GM19035 (cell line): Measurements from ENCODE around the gene RENBP.

ENCODE experiments used
- ATAC-seq: cut with Tn5 transposase; IDR thresholded peaks from one replicate; pipeline ENCODE4 v1.9.1; 2021; ENCODE audit not compliant: unreplicated experiment

Gene RENBP

DNA sequence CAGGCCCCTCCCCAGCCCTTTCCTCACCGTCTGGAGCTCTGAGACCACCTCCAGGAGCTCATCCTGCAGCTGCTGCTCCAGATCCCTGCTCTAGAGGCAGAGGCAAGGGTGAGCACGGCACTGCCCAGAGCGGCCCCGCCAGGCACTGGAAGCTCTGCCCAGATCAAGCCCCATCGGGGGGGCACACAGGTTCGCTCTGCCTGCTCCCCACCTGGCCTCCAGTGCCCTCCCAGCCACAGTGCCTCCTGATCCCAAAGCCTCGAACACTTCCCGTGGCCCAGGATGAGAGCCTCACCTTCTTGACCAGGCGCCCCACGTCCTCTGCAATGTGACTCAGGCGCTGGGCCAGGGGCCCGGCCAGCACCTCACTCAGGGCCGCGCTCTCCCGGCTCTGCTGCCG is 23.4 kb downstream of the RENBP start:
- ATAC-seq = no peak

DNA sequence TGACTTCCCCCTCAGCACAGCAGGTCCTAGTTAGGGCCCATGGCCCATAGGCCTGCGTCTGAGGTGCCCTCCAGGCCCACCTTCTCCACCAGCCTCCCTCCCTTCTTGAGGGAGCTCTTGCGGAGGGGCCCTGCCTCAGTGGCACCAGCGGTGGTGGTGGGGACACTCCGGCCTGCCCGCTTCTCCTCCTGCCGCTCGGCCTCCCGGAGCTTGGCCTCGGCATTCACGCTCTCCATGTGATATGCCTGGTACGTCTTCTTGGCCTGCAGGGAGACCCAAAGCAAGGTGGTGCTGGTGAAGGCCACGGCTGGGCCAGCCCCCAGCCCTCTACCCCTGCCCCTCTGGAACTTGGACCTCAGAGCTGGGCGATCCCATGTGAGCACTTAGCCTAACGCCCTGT is 23.9 kb downstream of the RENBP start:
- no peak for ATAC-seq

DNA sequence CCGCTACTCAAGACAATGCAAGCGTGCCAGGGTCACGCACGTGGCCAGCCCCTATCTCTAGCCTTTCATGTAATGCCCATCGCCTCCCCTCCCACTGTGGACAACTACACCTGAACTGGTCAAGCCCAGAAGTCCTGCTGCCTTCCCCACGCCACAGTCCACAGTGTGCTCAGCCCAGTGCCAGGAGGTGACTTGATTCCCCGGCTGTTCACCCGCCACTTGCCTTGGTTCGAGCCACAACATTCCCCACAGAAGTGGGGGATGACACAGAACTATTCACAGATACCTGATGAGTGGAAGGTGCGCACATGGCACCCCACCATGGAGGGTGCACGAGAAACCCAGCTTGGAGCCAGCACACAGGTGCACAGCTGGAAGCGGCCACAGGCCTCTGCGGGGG is 25.2 kb downstream of the RENBP start:
- ATAC-seq = no peak

DNA sequence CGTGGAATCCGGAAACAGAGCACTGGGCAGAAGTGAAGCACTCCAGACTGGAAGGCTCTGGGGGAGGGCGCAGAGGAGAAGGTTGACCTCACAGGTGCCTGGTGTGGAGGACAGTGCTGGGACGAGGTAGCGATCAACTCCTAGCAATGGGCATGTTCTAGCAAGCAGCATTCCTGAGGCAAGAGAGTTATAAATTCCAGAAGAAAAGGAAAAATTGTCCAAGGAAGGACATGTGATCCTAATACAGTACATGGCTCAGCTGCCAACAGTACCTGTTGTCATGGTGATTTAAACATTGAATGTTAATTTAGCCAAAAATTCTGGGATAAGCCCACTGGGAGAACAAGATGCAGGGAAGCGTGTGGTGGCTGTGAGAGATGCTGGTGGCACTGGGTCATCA is 26.6 kb downstream of the RENBP start:
- no peak for ATAC-seq

DNA sequence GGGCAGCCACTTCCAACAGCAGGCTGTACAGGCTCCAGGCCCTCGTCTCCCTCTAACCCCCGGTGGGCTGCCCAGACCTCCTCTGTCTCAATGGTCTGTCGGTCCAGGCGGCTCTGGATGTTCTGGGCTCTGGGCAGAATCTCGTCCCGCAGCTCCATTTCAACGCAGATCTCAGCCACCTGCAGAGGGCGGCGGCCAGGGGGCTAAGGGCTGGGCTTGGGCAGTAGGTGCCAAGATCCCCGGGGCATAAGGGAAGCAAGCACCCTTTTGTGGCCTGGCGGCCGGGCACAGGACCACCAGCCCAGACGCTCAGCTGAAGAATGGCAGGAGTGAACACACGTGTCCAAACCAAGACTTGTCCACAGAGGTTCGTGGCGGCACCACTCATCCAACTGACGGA is 30.7 kb downstream of the RENBP start:
- no peak for ATAC-seq

DNA sequence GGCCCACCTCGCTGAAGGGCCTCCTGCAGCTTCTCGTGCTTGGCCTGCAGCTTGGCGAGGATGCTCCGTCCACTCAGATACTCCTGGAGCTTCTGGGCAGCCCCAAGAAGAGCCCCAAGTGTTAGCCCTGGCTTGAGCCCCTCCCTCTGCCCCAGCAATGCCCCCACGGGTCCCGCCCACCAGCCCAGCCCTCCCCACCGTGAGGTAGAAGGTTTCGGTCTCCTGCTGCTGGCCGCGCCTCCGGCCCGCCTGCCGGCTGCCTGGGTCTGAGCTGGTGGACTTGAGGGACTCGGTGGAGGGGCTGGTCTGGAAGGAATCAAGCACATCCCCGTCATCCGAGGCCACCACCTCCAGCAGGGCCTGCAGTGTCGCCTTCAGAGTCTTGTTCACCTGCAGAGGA is 31.2 kb downstream of the RENBP start:
- no peak for ATAC-seq

DNA sequence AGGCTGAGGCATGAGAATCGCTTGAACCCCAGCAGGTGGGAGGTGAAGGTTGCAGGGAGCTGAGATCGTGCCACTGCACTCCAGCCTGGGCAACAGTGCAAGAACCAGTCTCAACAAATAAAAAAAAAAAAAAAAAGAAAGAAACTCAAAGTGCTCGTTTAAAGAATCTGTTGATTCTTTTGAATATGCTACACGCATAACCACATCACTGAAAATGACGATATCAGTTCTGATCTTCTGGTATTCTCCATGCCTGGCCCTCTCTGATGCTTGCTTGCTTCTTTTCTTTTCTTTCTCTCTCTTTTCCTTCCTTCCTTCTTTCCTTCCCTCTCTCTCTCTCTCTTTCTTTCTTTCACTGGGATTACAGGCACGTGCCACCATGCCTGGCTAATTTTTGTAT is 32.6 kb downstream of the RENBP start:
- no peak for ATAC-seq

DNA sequence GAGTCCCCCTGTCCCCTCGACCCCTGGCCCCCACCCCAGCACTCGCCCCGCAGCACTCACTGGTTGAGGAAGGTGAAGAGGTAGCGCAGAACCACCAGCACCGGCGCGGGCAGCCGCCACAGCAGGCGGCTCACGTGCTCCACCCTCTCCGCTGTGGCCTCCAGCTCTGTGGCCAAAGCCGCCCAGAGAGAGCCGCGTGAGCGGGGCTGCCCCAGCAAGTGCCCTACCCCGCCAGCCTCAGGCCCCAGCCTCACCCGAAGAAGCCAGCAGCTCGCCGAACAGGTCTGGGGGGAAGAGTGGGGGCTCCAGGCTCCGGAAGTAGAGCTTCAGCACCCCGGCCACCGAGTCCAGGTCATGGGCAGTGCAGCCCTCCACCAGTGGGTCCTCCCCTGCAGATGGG is 34.0 kb downstream of the RENBP start:
- no peak for ATAC-seq

DNA sequence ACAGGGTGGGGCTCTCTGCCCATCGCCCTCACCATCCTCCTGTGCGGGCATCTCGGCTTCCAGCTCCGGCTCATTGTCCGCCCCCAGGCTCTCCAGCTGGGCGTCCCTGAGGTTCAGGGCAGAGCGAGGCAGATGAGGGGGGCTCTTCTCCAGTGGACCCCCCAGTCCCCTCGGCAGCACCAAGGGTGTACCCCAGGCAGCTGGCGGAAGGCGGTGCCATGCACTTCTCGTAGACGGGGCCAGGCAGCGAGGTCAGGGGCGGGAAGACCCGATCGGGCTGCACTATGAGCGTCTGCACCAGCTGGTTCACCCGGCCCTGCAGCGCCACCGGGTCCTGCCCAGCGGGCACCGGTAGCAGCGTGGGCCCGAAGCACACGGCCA is 34.5 kb downstream of the RENBP start:
- ATAC-seq = no peak

DNA sequence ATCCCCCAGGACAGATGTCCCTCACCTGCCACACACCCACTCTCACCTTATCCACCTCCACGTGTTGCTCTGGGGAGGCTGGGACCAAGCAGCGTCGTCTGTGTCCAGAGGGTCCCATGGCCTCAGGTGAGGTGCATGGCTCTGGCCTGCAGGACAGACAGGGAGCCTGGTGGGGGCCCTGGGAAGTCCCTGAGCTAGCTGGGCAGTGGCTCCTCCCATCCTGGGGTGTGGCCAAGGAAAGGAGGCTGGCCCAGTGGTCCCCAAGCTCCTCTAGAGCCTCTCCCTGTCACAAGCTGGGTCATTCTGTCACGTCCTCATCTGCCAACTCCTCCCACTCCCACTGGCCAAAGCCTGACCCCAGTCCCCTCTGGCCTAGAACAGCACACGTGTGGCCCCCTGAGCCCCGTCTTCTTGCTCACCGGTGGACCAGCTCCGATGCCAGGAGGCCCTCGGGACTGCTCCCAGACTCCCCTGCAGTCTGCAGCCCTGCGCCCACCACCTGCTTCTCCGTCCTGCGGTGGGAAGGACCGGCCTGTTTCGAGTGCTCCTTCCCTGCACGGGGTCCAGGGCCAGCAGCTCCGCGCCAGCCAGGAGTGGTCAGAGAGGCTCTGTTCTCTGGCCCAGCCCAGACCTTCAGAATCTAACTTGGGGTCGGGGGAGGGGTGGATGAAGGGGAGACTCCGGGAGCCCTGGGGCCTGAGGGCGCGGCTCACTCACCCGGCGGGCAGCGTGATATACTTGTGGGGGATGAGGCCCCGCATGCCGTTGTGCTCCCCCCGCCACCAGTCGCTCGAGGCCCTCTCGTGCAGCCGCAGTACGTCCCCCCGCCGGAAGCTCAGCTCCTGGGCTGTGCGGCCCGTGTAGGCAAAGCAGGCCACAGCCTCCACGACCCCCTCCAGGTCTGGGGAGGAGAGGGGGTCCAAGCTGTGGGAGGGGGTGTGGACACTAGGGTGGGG is 35.1 kb downstream of the RENBP start:
- no peak for ATAC-seq

DNA sequence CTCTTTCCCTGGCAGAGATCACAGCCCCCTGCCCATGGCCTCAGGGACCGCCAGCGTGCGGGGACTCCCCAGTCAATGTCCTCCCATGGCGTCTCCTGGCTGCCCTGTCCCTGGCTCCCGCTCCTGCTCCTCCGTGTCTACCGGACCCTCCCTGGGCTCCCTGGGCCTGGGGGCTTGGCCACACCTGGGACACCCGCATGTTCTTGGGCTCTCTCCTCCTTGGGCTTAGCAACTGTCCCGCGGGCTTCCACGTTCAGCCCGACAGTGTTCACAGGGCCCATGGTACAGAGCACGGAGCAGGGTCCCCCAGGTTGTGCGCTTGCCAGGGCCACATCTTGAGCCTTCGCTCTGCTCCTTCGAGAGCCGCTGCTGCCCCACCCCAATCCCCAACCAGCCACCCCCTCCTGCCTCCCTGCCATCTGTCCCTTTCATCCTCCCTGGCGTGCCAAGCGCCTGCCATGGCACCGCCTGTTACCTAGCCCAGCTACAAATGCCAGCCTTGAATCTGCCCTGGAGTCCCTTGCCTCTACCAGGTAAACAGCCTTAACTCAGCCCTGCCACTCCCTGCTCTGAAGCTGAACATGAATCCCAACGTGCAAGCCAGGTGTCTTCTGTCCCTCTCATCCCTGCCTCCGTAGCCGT is 36.1 kb downstream of the RENBP start:
- no peak for ATAC-seq

DNA sequence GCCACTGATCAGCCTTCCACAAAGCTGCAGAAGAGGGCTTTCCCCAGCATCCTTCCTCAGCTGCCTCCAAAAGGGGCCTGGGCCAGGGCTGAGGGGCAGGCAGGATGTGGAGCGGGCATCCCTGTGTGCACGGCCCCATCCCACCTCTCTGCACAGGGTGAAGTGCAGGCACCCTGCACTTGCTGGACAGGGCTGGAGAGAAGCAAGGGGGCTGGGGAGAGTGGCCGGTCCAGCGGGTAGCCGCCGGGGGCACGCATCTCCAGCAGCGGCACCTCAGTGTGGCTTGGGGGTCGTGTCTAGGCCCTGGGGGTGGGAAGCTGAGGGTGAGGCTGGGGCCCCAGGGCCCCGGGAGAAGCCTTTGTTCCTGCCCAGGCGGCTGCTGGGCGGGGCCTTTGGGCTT is 37.0 kb downstream of the RENBP start:
- no peak for ATAC-seq

DNA sequence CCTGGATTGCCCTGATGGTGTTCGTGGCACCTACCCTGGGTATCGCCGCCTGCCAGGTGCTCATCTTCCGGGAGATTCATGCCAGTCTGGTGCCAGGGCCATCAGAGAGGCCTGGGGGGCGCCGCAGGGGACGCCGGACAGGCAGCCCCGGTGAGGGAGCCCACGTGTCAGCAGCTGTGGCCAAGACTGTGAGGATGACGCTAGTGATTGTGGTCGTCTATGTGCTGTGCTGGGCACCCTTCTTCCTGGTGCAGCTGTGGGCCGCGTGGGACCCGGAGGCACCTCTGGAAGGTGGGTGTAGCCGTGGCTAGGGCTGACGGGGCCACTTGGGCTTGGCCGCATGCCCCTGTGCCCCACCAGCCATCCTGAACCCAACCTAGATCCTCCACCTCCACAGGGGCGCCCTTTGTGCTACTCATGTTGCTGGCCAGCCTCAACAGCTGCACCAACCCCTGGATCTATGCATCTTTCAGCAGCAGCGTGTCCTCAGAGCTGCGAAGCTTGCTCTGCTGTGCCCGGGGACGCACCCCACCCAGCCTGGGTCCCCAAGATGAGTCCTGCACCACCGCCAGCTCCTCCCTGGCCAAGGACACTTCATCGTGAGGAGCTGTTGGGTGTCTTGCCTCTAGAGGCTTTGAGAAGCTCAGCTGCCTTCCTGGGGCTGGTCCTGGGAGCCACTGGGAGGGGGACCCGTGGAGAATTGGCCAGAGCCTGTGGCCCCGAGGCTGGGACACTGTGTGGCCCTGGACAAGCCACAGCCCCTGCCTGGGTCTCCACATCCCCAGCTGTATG is 38.1 kb downstream of the RENBP start:
- no peak for ATAC-seq

DNA sequence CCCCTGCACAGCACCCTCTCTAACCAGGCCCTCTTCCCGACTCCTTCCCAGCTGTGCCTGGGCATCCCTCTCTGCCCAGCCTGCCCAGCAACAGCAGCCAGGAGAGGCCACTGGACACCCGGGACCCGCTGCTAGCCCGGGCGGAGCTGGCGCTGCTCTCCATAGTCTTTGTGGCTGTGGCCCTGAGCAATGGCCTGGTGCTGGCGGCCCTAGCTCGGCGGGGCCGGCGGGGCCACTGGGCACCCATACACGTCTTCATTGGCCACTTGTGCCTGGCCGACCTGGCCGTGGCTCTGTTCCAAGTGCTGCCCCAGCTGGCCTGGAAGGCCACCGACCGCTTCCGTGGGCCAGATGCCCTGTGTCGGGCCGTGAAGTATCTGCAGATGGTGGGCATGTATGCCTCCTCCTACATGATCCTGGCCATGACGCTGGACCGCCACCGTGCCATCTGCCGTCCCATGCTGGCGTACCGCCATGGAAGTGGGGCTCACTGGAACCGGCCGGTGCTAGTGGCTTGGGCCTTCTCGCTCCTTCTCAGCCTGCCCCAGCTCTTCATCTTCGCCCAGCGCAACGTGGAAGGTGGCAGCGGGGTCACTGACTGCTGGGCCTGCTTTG is 38.9 kb downstream of the RENBP start:
- no peak for ATAC-seq

DNA sequence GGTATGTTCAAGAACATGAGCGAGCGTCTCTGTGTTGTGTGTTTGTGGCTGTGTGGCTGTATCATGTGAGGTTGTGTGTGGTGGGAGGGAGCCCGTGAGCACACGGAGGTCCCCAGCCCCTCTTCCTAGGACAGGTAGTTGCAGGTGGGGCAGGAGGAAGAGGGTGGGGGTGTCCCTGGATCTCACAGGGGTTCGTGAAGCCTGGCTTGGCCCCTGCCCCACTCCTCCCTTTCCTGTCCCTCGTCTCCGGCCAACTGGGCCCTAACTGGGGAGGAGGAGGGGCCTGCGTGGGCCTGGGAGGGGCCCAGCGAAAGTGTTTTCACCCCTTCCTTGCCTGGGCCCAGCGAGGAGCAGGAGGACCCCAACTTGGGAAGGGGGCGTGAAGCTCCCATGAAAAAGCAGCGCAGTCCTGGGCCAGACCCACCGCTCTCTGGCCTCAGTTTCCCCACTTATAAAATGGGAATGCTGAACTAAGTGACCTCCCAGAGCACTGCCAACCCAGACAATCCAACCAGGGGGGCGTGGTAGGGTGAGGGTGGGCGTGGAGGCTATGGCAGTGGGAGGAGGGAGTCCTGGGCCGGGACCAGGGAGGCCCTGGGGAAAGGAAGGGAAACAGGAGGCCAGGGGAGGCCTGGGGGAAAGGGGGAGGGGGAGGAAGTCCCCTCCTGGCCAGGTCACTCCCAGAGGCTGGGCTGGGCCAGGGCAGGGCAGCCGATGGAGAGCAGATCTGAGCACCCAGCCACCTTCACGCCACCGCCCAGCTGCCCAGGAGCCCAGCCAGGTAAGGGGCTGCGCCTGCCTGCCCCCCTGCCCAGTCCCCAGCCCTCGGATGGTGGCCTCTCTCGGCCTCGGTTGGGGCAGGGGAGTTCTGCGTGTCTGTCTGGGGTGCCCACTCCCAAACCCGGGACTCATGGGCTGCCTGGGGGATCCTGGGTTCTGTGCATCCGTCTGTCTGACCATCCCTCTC is 40.2 kb downstream of the RENBP start, which contains the start of gene AVPR2:
AVPR2 (plus strand) TSS at position 683 of the 967 bp plus-strand sequence. CDS start 473 bp downstream, outside the sequence.
- ATAC-seq = no peak

DNA sequence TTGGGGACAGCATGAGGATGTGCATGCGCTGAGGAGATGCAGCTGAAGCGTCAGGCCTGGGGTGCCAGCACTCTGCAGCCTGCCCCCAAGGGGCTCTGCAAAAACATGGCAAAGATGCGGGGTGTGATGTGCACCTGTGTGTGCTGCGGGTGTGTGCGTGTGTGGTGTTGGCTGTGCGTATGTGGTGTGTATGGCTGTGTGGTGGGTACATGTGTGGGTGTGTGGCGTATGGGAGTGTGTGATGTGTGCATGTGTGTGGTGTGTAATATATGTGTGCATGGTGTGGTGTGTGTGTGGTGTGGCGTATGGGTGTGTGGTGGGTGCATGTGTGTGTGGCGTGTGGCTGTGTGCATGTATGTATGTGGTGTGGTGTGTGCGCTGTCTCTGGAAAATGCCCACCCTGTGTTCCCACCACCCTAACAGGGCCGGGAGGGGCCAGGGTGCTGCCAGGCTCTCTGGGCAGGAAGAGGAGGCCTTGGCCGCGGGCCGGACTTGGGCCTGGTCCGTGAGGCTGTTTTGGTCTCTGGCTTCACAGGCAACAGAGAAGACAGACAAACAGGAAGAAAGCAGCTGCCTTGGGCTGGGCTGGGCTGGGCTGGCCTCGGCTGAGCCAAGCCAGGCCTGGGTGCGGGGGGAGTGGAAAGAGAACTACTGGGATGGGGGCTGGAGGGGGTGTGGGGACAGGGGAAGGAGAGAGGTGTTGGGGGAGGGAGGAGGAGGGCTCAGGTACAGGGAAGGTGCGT is 41.0 kb downstream of the RENBP start:
- ATAC-seq = no peak

DNA sequence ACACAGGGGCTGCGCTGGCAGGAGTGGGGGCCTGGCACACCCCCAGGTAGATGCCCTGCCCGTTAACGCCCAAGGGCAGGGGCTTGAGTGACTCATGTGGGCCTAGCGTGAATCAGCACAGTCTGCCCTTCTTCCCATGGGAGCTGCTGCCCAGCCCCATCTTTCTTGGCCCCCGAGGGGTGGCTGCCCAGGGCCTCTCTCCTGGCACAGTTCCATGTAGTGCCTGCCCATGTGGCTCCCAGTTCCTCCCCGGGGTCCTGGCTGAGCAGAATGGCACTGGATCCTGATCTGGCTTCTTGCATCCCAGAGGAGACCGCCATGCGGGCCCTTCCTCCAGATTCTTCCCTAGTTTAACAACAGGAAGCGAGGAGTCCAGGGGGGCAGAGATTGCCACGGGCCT is 42.1 kb downstream of the RENBP start:
- ATAC-seq = no peak

DNA sequence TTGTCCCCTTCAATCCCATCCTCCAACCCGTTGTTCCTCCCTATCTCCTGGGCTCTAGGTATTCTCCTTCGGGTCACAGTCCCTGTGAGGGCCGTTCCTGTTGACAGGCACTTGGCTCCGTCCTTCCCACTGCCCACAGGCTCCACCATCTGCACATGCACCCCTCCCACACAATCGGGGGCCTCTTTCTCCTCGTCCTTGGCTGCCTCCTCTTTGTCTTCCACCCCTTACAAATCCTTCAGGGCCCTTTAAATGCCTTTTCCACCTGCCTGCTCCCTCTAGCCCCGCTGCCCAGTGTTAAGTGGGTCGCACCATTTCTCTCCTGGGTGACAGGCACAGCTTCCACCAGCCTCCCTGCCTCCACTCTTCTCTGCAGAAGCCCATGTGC is 42.7 kb downstream of the RENBP start:
- ATAC-seq = no peak
